Neuronal stem cell (in vitro differentiated cells): ENCODE measurements around the gene RECQL5.

Experiments used
- DNase-seq: peaks from one replicate; pipeline ENCODE4 v3.0.0-alpha.2; 2013; ENCODE audit warnings: low spot score
- H2AFZ ChIP-seq: one replicate; pipeline ENCODE4 v1.6.1; 2013; ENCODE audit warnings: mild to moderate bottlenecking, low read length, inconsistent platforms
- H2AK5ac ChIP-seq: 2 replicates; pipeline ENCODE4 v1.6.1; 2013; ENCODE audit warnings: low read depth, mild to moderate bottlenecking, inconsistent platforms, low read length, moderate library complexity, mixed read lengths
- H2BK120ac ChIP-seq: 2 replicates; pipeline ENCODE4 v1.6.1; 2013; ENCODE audit warnings: low read depth, mild to moderate bottlenecking, inconsistent platforms, low read length, moderate library complexity, mixed read lengths
- H2BK12ac ChIP-seq: one replicate; pipeline ENCODE4 v1.6.1; 2013; ENCODE audit warnings: low read length, inconsistent platforms
- H2BK15ac ChIP-seq: 2 replicates; pipeline ENCODE4 v1.6.1; 2013; ENCODE audit warnings: mild to moderate bottlenecking, low read length, inconsistent platforms, mixed read lengths
- H2BK5ac ChIP-seq: one replicate; pipeline ENCODE4 v1.6.1; 2013; ENCODE audit warnings: inconsistent platforms, mild to moderate bottlenecking, low read length, moderate library complexity
- H3K14ac ChIP-seq: one replicate; pipeline ENCODE4 v1.6.1; 2013; ENCODE audit warnings: low read length, inconsistent platforms
- H3K18ac ChIP-seq: 2 replicates; pipeline ENCODE4 v1.6.1; 2013; ENCODE audit warnings: low read length, inconsistent platforms
- H3K23ac ChIP-seq: 2 replicates; pipeline ENCODE4 v1.6.1; 2013; ENCODE audit warnings: low read depth, mild to moderate bottlenecking, mixed read lengths, low read length, inconsistent platforms; ENCODE audit not compliant: poor library complexity
- H3K27ac ChIP-seq: replicated peaks from 3 replicates; pipeline ENCODE4 v1.5.1; 2013; ENCODE audit warnings: low read length, inconsistent platforms
- H3K27me3 ChIP-seq, 3 experiments: 2 replicates each; pipeline ENCODE4 v1.6.1; 2013; ENCODE audit warnings: low read length in 3 of 3, mild to moderate bottlenecking in 2 of 3, inconsistent platforms in 1 of 3, low read depth in 1 of 3, mixed read lengths in 1 of 3, moderate library complexity in 1 of 3; ENCODE audit not compliant: control insufficient read depth in 3 of 3, insufficient read depth in 3 of 3
- H3K36me3 ChIP-seq, 2 donors: replicated peaks in 1 of 2; 2 replicates each; pipeline ENCODE4 v1.6.1; 2013; ENCODE audit warnings: low read length in 2 of 2; ENCODE audit not compliant: control insufficient read depth in 2 of 2, insufficient read depth in 2 of 2
- H3K4ac ChIP-seq: 2 replicates; pipeline ENCODE4 v1.6.1; 2013; ENCODE audit warnings: inconsistent platforms, mild to moderate bottlenecking, low read length, moderate library complexity
- H3K4me1 ChIP-seq, 2 donors: 1 replicate in 1 of 2; 2 replicates in 1 of 2; pipeline ENCODE4 v1.6.1; 2013; ENCODE audit warnings: low read length in 2 of 2, low read depth in 1 of 2; ENCODE audit not compliant: control insufficient read depth in 2 of 2, insufficient read depth in 1 of 2
- H3K4me2 ChIP-seq: one replicate; pipeline ENCODE4 v1.6.1; 2013; ENCODE audit warnings: mild to moderate bottlenecking, low read length, inconsistent platforms; ENCODE audit not compliant: insufficient read depth, poor library complexity, severe bottlenecking
- H3K4me3 ChIP-seq, 2 donors: 2 replicates each; pipeline ENCODE4 v1.5.1; 2013; ENCODE audit warnings: low read length in 2 of 2, mild to moderate bottlenecking in 2 of 2, inconsistent platforms in 1 of 2, moderate library complexity in 1 of 2
- H3K79me1 ChIP-seq: one replicate; pipeline ENCODE4 v1.6.1; 2013; ENCODE audit warnings: low read depth, mild to moderate bottlenecking, inconsistent platforms, low read length, moderate library complexity
- H3K9ac ChIP-seq: one replicate; pipeline ENCODE4 v1.6.1; 2013; ENCODE audit warnings: mild to moderate bottlenecking, low read depth, low read length, inconsistent platforms; ENCODE audit not compliant: poor library complexity
- H3K9me3 ChIP-seq, 2 donors: replicated peaks in 1 of 2; 2 replicates each; pipeline versions ENCODE3 to v1.6.1; 2013; ENCODE audit warnings: low read length in 2 of 2, mild to moderate bottlenecking in 2 of 2, inconsistent platforms in 1 of 2, low read depth in 1 of 2, mixed read lengths in 1 of 2, moderate library complexity in 1 of 2; ENCODE audit not compliant: control insufficient read depth in 2 of 2, insufficient read depth in 1 of 2
- H4K8ac ChIP-seq: one replicate; pipeline ENCODE4 v1.6.1; 2013; ENCODE audit warnings: low read depth, mild to moderate bottlenecking, inconsistent platforms, low read length, moderate library complexity
- H4K91ac ChIP-seq: one replicate; pipeline ENCODE4 v1.6.1; 2013; ENCODE audit warnings: low read length, low read depth, mild to moderate bottlenecking, inconsistent platforms; ENCODE audit not compliant: poor library complexity
- WGBS, 2 donors: extraction: QIAGEN DNeasy Blood & Tissue Kit; methylation state at CpG; one replicate each; pipeline ENCODE4 v1.1.7; 2013; ENCODE audit warnings: missing lambda C conversion rate in 2 of 2, mixed read lengths in 1 of 2; ENCODE audit not compliant: insufficient read length in 2 of 2, insufficient replicate concordance in 1 of 2; ENCODE audit errors: extremely low coverage in 2 of 2; 5-methylcytosine and 5-hydroxymethylcytosine counted together

RECQL5 gene

GRCh38 chr17:75603123-75603522 is 63.8 kb downstream of the RECQL5 start:
- Histone ChIP-seq H3K4me2 (no peak overlapping the region), H3K4me1 (no peaks in the 10 kb centered on the region), H3K9ac (no peak overlapping the region), H3K9me3 (peaks cover 0 to 2% of the 10 kb centered on the region in 2 donors), H3K27ac (no peak overlapping the region), H2AFZ (no peak overlapping the region), H3K4ac (no peak overlapping the region), H3K18ac (peak overlapping the region; percentile 28), H2BK12ac (no peak overlapping the region), H3K27me3 (no peaks in the 10 kb centered on the region), H3K79me1 (no peaks in the 10 kb centered on the region), H3K36me3 (no peaks in the 10 kb centered on the region), H2BK120ac (no peak overlapping the region), H3K14ac (no peak overlapping the region), H3K23ac (no peak overlapping the region), H2BK15ac (no peak overlapping the region), H3K4me3 (no peak overlapping the region), H2BK5ac (peak overlapping the region; percentile 53), H2AK5ac (peak overlapping the region; percentile 84), H4K8ac (no peak overlapping the region), H4K91ac (peak overlapping the region; percentile 12)
- DNase-seq: no peak
- WGBS, 2 donors: 100% methylated on average over 1 of the region's 9 CpGs; no CpG with 5 or more reads in 1 of the 2 donors

- H3K14ac ChIP-seq: no peak overlapping the region
- no peak overlapping the region for H3K9ac ChIP-seq
- no peaks in the 10 kb centered on the region for H3K27me3 ChIP-seq
- no peak overlapping the region for H3K4me2 ChIP-seq
- H2AK5ac ChIP-seq: peak overlapping the region; percentile 84
- H3K79me1 ChIP-seq: no peaks in the 10 kb centered on the region
- peaks cover 0 to 2% of the 10 kb centered on the region in 2 donors for H3K9me3 ChIP-seq
- no peak overlapping the region for H3K4ac ChIP-seq
- H2BK120ac ChIP-seq: no peak overlapping the region
- H3K4me3 ChIP-seq: no peak overlapping the region
- no peak overlapping the region for H2BK15ac ChIP-seq
- peak overlapping the region; percentile 53 for H2BK5ac ChIP-seq
- H3K23ac ChIP-seq: no peak overlapping the region
- no peak overlapping the region for H3K27ac ChIP-seq
- H2AFZ ChIP-seq: no peak overlapping the region
- no peaks in the 10 kb centered on the region for H3K4me1 ChIP-seq
- no peak overlapping the region for H4K8ac ChIP-seq
- no peak for DNase-seq
- H3K18ac ChIP-seq: no peak overlapping the region
- no peak overlapping the region for H2BK12ac ChIP-seq
- H3K36me3 ChIP-seq: no peaks in the 10 kb centered on the region
- no peak overlapping the region for H4K91ac ChIP-seq
- WGBS, 2 donors: no CpG with 5 or more reads among the region's 12 CpGs
Measured at GRCh38 chr17:75602644-75603043, 64.3 kb downstream of the RECQL5 start.

- no peaks in the 10 kb centered on the region for H3K36me3 ChIP-seq
- no peak overlapping the region for H4K91ac ChIP-seq
- H3K14ac ChIP-seq: no peak overlapping the region
- peak; percentile 54 for DNase-seq
- H2BK12ac ChIP-seq: peak overlapping the region; percentile 36
- no peaks in the 10 kb centered on the region for H3K4me1 ChIP-seq
- H3K23ac ChIP-seq: no peak overlapping the region
- H2AK5ac ChIP-seq: peak overlapping the region; percentile 59
- H3K79me1 ChIP-seq: no peaks in the 10 kb centered on the region
- no peak overlapping the region for H3K4ac ChIP-seq
- no peak overlapping the region for H3K27ac ChIP-seq
- H2AFZ ChIP-seq: no peak overlapping the region
- WGBS, 2 donors: no CpG with 5 or more reads among the region's 28 CpGs
- no peak overlapping the region for H3K9ac ChIP-seq
- no peak overlapping the region for H2BK15ac ChIP-seq
- H3K4me3 ChIP-seq: no peak overlapping the region
- no peak overlapping the region for H2BK5ac ChIP-seq
- no peak overlapping the region for H2BK120ac ChIP-seq
- H3K4me2 ChIP-seq: no peak overlapping the region
- H3K18ac ChIP-seq: no peak overlapping the region
- H3K9me3 ChIP-seq: peaks cover 0 to 2% of the 10 kb centered on the region in 2 donors
- peaks cover 0 to 6% (median 0%) of the 10 kb centered on the region in 3 experiments for H3K27me3 ChIP-seq
- peak overlapping the region; percentile 92 for H4K8ac ChIP-seq
Measured at GRCh38 chr17:75601057-75601987, 65.6 kb downstream of the RECQL5 start.

- Histone ChIP-seq H3K4me3 (no peak overlapping the region), H4K8ac (no peak overlapping the region), H2BK15ac (peak overlapping the region; percentile 67), H3K36me3 (no peaks in the 10 kb centered on the region), H2BK12ac (no peak overlapping the region), H3K79me1 (peaks cover 3% of the 10 kb centered on the region), H3K18ac (peak overlapping the region; percentile 16), H3K4me2 (no peak overlapping the region), H3K23ac (peak overlapping the region; percentile 94), H3K9me3 (no peaks in the 10 kb centered on the region), H3K4ac (no peak overlapping the region), H2AFZ (no peak overlapping the region), H3K9ac (peak overlapping the region; percentile 34), H2BK120ac (no peak overlapping the region), H3K14ac (no peak overlapping the region), H3K27me3 (peaks cover 0 to 24% (median 0%) of the 10 kb centered on the region in 3 experiments), H2BK5ac (no peak overlapping the region), H4K91ac (no peak overlapping the region), H2AK5ac (no peak overlapping the region), H3K27ac (no peak overlapping the region), H3K4me1 (no peaks in the 10 kb centered on the region)
- DNase-seq: no peak
- no CpG with 5 or more reads among the region's 17 CpGs for WGBS, 2 donors
Measured at GRCh38 chr17:75596320-75597087, 70.5 kb downstream of the RECQL5 start.
